Skeletal muscle satellite cell (primary cell): Measurements from ENCODE around the gene NT5DC1. TPM values are rescaled to one million over a fixed set of nuclear protein-coding genes. Genes with fewer than 3 reads are reported as not detected.

Experiments used
- H3K27me3 ChIP-seq: 2 replicates; pipeline ENCODE4 v1.7.0; 2013; ENCODE audit warnings: low read length; ENCODE audit not compliant: control insufficient read depth, insufficient read depth
- H3K36me3 ChIP-seq: 2 replicates; pipeline ENCODE4 v1.7.0; 2013; ENCODE audit warnings: mild to moderate bottlenecking, control low read depth, low read length; ENCODE audit not compliant: insufficient read depth
- H3K4me1 ChIP-seq: 2 replicates; pipeline ENCODE4 v1.7.0; 2013; ENCODE audit warnings: low read length; ENCODE audit not compliant: control insufficient read depth, insufficient read depth
- H3K4me2 ChIP-seq: 2 replicates; pipeline ENCODE4 v1.7.0; 2013; ENCODE audit warnings: mild to moderate bottlenecking, low read length
- H3K4me3 ChIP-seq: 2 replicates; pipeline ENCODE4 v1.7.0; 2013; ENCODE audit warnings: low read length
- H3K9ac ChIP-seq: 2 replicates; pipeline ENCODE4 v1.7.0; 2013; ENCODE audit warnings: mild to moderate bottlenecking, low read depth, low read length, moderate library complexity
- H3K9me3 ChIP-seq: replicated peaks from 2 replicates; pipeline ENCODE4 v1.7.0; 2013; ENCODE audit warnings: mild to moderate bottlenecking, control low read depth, low read length
- total RNA-seq: library from RNA; depleted of rRNA; stranded (reverse); fragments of >200 nt; gene quantifications from 2 replicates; pipeline ENCODE4 v1.2.3, GENCODE V29; 2012; rRNA removed

NT5DC1 gene
- total RNA-seq, result 3.9 and 4.1 TPM in 2 replicates

GRCh38 chr6:116100419-116101301, at the start of gene NT5DC1:
NT5DC1 (plus strand) TSS chr6:116100853; CDS start chr6:116100931, 78 bp downstream.
- Histone ChIP-seq H3K4me3 (peak within 1 kb of the TSS; percentile 92), H3K36me3 (no peaks in the 10 kb centered on the region), H3K4me2 (peak within 1 kb of the TSS; percentile 93), H3K27me3 (no peaks in the 10 kb centered on the region), H3K4me1 (peaks cover 12% of the 10 kb centered on the region), H3K9ac (peak within 1 kb of the TSS; percentile 88), H3K9me3 (no peaks in the 10 kb centered on the region)

DNA sequence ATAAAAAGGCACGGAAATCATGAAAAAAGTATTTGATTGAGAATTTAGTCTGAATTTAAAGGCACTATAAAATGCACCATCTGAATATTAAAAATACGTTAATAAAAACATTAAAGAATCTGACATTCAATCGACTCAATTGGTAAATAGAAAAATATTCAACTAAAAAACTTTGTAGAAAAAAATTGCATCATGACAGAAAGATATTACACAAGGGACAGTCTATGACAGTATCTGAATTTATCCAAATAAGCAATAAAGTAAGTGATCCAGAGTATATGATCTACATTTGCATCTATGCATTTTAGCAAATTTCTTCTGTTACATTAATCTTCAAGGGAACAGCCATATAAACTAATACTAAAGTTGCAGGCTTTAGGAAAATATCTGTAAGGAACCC, 49.4 kb upstream of the NT5DC1 start:
- H3K36me3 ChIP-seq, result no peaks in the 10 kb centered on the region
- H3K4me3 ChIP-seq, result no peak overlapping the region
- no peaks in the 10 kb centered on the region for H3K27me3 ChIP-seq
- no peaks in the 10 kb centered on the region for H3K4me1 ChIP-seq
- H3K4me2 ChIP-seq, result no peak overlapping the region
- no peak overlapping the region for H3K9ac ChIP-seq
- no peaks in the 10 kb centered on the region for H3K9me3 ChIP-seq

- H3K4me3 ChIP-seq, result no peak overlapping the region
- H3K27me3 ChIP-seq, result no peaks in the 10 kb centered on the region
- no peak overlapping the region for H3K9ac ChIP-seq
- H3K4me1 ChIP-seq, result peaks cover 11% of the 10 kb centered on the region
- no peaks in the 10 kb centered on the region for H3K9me3 ChIP-seq
- H3K36me3 ChIP-seq, result no peaks in the 10 kb centered on the region
- H3K4me2 ChIP-seq, result no peak overlapping the region
Measured at GRCh38 chr6:116055513-116055912, 45.1 kb upstream of the NT5DC1 start.

GRCh38 chr6:116057766-116058165, 42.9 kb upstream of the NT5DC1 start:
- no peaks in the 10 kb centered on the region for H3K36me3 ChIP-seq
- H3K27me3 ChIP-seq, result no peaks in the 10 kb centered on the region
- peaks cover 21% of the 10 kb centered on the region for H3K4me1 ChIP-seq
- H3K4me3 ChIP-seq, result no peak overlapping the region
- no peak overlapping the region for H3K4me2 ChIP-seq
- H3K9ac ChIP-seq, result no peak overlapping the region
- no peaks in the 10 kb centered on the region for H3K9me3 ChIP-seq

- Histone ChIP-seq H3K27me3 (no peaks in the 10 kb centered on the region), H3K4me2 (peak overlapping the region; percentile 84), H3K9ac (peak overlapping the region; percentile 79), H3K36me3 (no peaks in the 10 kb centered on the region), H3K4me3 (peak overlapping the region; percentile 69), H3K9me3 (no peaks in the 10 kb centered on the region), H3K4me1 (peaks cover 21% of the 10 kb centered on the region)
Measured at GRCh38 chr6:116059713-116060571, 40.7 kb upstream of the NT5DC1 start.

- Histone ChIP-seq H3K4me3 (peak within 1 kb of the TSS; percentile 69), H3K9me3 (no peaks in the 10 kb centered on the region), H3K27me3 (no peaks in the 10 kb centered on the region), H3K4me2 (peak within 1 kb of the TSS; percentile 84), H3K4me1 (peaks cover 21% of the 10 kb centered on the region), H3K36me3 (no peaks in the 10 kb centered on the region), H3K9ac (peak within 1 kb of the TSS; percentile 79)
Measured at GRCh38 chr6:116060572-116061283, 39.9 kb upstream of the NT5DC1 start, which contains the start of gene FRK. FRK (minus strand) TSS chr6:116060891; CDS start chr6:116060311, 580 bp downstream.

DNA sequence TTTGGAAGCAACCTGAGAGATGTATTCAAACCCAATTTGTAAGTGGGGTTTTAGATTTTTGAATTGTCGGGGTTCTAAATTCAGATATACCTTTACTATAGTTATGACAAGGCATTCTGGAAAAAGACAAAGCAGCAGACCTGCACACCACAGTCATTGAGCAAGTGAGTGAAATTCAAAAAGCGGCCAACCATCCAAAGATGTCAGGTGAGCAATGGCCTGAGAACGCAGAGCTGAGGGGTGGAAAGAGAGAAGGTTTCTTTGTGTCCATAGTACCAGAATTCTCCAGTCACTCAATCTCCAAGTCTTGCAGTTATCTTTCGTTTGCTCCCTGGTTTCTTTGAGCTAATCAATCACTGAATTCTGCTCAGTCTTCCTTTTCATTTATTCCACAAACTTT, 38.2 kb upstream of the NT5DC1 start:
- Histone ChIP-seq H3K36me3 (no peaks in the 10 kb centered on the region), H3K4me2 (no peak overlapping the region), H3K9ac (no peak overlapping the region), H3K4me1 (peaks cover 21% of the 10 kb centered on the region), H3K9me3 (no peaks in the 10 kb centered on the region), H3K4me3 (no peak overlapping the region), H3K27me3 (no peaks in the 10 kb centered on the region)

DNA sequence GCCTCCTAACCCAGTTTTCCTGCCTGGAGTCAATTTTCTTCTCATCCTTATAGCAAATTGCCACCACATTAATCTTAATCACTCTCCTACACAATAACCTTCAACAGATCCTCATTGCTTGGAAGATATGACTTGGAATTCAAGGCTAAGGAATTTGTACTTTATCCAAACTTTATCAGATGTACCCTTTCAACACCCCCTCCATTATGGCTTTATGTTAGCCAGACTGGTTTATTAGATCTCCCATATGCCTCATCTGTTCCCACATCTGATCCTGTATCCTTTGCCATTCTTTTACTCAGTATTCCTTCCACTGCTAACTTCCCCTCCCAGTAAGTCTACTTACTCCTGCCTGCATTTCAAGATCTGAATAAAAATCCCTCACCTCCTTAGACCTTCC, 36.0 kb upstream of the NT5DC1 start:
- peaks cover 17% of the 10 kb centered on the region for H3K4me1 ChIP-seq
- no peak overlapping the region for H3K9ac ChIP-seq
- no peak overlapping the region for H3K4me2 ChIP-seq
- H3K27me3 ChIP-seq, result no peaks in the 10 kb centered on the region
- H3K36me3 ChIP-seq, result no peaks in the 10 kb centered on the region
- no peaks in the 10 kb centered on the region for H3K9me3 ChIP-seq
- H3K4me3 ChIP-seq, result no peak overlapping the region

- no peak overlapping the region for H3K9ac ChIP-seq
- no peaks in the 10 kb centered on the region for H3K27me3 ChIP-seq
Measured at GRCh38 chr6:116066789-116067188, 33.9 kb upstream of the NT5DC1 start.

GRCh38 chr6:116070101-116070500, 30.6 kb upstream of the NT5DC1 start:
- Histone ChIP-seq H3K9ac (no peak overlapping the region), H3K27me3 (no peaks in the 10 kb centered on the region), H3K4me3 (no peak overlapping the region), H3K4me1 (peaks cover 12% of the 10 kb centered on the region), H3K4me2 (no peak overlapping the region), H3K36me3 (no peaks in the 10 kb centered on the region), H3K9me3 (no peaks in the 10 kb centered on the region)

More at GRCh38 chr6:116066789-116067188, 33.9 kb upstream of the NT5DC1 start:
- Histone ChIP-seq H3K36me3 (no peaks in the 10 kb centered on the region), H3K4me3 (no peak overlapping the region), H3K9me3 (no peaks in the 10 kb centered on the region), H3K4me1 (peaks cover 5% of the 10 kb centered on the region), H3K4me2 (no peak overlapping the region)
